GM21526 (cell line): ENCODE measurements around the gene CCDC106.

Experiments used
- ATAC-seq: cut with Tn5 transposase; IDR thresholded peaks from one replicate; pipeline ENCODE4 v1.9.1; 2021; ENCODE audit warnings: moderate library complexity; ENCODE audit not compliant: unreplicated experiment, low FRiP score

The CCDC106 gene

GRCh38 chr19:55692681-55693081 is 44.7 kb downstream of the CCDC106 start:
- no peak for ATAC-seq

- no peak for ATAC-seq
These were observed 45.4 kb downstream of the CCDC106 start for GRCh38 chr19:55693336-55693974.

- no peak for ATAC-seq
These were observed 46.2 kb downstream of the CCDC106 start for GRCh38 chr19:55694241-55694655.

GRCh38 chr19:55694656-55695491 is 46.9 kb downstream of the CCDC106 start:
- ATAC-seq = no peak

- ATAC-seq = no peak
These were observed 47.7 kb downstream of the CCDC106 start for GRCh38 chr19:55695511-55696290.

GRCh38 chr19:55696301-55697068 is 48.5 kb downstream of the CCDC106 start:
- ATAC-seq = no peak

- no peak for ATAC-seq
These were observed 49.0 kb downstream of the CCDC106 start for GRCh38 chr19:55697069-55697440.

GRCh38 chr19:55697698-55698097 is 49.7 kb downstream of the CCDC106 start:
- no peak for ATAC-seq

- no peak for ATAC-seq
These were observed 50.2 kb downstream of the CCDC106 start for GRCh38 chr19:55698256-55698655.

- no peak for ATAC-seq
These were observed 51.2 kb downstream of the CCDC106 start for GRCh38 chr19:55699221-55699620.

- ATAC-seq = no peak
These were observed 52.8 kb downstream of the CCDC106 start for GRCh38 chr19:55700813-55701212.

- ATAC-seq = no peak
These were observed 54.2 kb downstream of the CCDC106 start for GRCh38 chr19:55702131-55702627.
